ENCODE data around the gene STOX2. TPM values are rescaled to one million over a fixed set of nuclear protein-coding genes. Genes with fewer than 3 reads are reported as not detected.
A peak's percentile ranks its signal among the peaks of the same experiment; 100 is the strongest.

Gene STOX2
- total RNA-seq, 1 donor from 2014 or later: 1.9 TPM

DNA sequence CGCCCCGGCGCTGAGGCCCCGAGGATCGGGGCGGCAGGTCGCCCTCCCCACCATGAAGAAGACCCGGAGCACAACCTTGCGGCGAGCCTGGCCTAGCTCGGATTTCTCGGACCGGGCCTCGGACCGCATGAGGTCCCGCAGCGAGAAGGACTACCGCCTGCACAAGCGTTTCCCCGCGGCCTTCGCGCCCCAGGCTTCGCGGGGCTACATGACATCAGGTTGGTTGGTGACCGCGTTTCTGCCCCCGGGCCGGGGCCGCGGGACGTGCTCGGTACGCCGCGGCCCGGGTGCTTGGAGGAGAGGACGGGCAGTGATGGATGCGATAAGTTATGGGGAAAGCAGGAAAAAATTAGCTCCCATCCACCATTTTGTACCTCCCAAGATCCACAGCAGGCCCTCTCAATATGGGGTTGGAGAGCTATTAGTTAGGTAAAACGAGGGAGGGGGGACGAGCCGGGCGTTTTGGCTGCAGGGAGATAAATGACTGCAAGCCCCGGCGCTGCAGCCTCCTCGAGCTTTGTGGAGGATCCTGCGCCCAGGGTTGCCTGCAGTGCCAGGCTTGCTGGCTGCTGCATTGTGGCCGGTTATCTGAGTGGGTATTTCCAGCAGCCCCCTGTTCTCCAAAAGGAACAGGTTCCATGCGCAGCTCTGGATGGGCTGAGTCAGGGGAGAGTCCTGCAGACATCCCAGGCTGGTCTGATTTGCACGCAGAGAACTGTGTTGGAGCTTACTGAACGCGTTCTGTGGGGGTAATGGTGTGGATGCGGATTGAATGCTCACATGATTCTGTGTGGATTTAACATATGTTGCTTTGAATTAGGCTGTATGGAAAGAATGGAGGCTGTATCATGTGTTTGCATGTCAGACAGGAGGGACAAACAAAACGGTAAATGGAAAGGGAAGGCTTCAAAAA lies 1.9 kb downstream of the STOX2 start:
- H3K4me3 Mint-ChIP-seq (ENCODE audit: unreplicated experiment): peak overlapping the region; percentile 77
- H3K27ac Mint-ChIP-seq (ENCODE audit: unreplicated experiment): no peak overlapping the region

DNA sequence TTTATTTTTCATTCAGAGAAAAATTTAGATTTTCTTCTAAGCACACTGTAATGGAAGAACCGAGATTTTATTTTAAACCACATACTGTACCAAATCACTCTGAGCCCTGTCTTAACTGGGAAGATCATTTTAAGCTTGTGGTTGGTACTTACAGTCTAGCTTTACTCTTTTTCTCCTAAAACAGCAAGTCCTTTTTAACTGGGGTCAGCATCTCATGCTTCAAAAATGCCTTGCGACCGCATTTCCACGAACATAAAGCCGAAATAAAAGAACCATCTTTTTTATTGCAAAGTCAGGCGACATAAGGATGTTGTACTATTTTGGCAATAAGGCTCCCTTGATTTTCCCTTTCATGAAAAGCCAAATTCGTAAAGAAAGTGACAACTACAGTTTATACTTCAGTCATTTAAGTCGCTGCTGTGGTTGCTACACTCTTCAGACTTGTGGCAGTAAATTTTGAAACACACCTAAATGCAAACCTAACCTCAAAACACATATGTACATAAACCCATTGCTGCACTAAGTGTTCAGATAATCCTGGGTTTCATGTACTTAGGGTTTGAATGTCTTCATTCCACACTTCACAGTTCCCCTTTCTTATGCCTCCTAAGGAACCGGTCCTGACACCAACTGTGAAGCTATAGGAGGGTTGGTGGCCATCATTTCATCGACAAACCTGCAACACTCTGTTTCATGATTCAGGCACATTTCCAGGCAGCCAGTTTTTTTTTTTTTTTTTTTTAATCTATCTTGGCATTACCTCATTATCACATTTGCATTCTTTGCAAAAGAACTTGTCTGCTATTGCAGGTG lies 3.0 kb downstream of the STOX2 start:
- Mint-ChIP-seq H3K27me3 (ENCODE audit: low read depth) (peaks cover 15% of the 10 kb centered on the region), H3K4me1 (ENCODE audit: low read depth) (peaks cover 11% of the 10 kb centered on the region), H3K27ac (ENCODE audit: unreplicated experiment) (no peak overlapping the region), H3K4me3 (ENCODE audit: unreplicated experiment) (no peak overlapping the region), H3K36me3 (ENCODE audit: low read depth) (peaks cover 2% of the 10 kb centered on the region), H3K9me3 (ENCODE audit: low read depth) (no peaks in the 10 kb centered on the region)
- TF ChIP-seq, protein P1, sequence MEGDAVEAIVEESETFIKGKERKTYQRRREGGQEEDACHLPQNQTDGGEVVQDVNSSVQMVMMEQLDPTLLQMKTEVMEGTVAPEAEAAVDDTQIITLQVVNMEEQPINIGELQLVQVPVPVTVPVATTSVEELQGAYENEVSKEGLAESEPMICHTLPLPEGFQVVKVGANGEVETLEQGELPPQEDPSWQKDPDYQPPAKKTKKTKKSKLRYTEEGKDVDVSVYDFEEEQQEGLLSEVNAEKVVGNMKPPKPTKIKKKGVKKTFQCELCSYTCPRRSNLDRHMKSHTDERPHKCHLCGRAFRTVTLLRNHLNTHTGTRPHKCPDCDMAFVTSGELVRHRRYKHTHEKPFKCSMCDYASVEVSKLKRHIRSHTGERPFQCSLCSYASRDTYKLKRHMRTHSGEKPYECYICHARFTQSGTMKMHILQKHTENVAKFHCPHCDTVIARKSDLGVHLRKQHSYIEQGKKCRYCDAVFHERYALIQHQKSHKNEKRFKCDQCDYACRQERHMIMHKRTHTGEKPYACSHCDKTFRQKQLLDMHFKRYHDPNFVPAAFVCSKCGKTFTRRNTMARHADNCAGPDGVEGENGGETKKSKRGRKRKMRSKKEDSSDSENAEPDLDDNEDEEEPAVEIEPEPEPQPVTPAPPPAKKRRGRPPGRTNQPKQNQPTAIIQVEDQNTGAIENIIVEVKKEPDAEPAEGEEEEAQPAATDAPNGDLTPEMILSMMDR (IDR thresholded peaks at IDR 0.05): no peak
- DNase-seq (ENCODE audit: low spot score): no peak

More for the DNA sequence above, 1.9 kb downstream of the STOX2 start:
- H3K27me3 Mint-ChIP-seq (ENCODE audit: low read depth): peaks cover 18% of the 10 kb centered on the region
- TF ChIP-seq, protein P1 (IDR thresholded peaks at IDR 0.05): no peak
- no peak for DNase-seq (ENCODE audit: low spot score)
- H3K36me3 Mint-ChIP-seq (ENCODE audit: low read depth): peaks cover 2% of the 10 kb centered on the region
- peaks cover 11% of the 10 kb centered on the region for H3K4me1 Mint-ChIP-seq (ENCODE audit: low read depth)
- no peaks in the 10 kb centered on the region for H3K9me3 Mint-ChIP-seq (ENCODE audit: low read depth)

DNA sequence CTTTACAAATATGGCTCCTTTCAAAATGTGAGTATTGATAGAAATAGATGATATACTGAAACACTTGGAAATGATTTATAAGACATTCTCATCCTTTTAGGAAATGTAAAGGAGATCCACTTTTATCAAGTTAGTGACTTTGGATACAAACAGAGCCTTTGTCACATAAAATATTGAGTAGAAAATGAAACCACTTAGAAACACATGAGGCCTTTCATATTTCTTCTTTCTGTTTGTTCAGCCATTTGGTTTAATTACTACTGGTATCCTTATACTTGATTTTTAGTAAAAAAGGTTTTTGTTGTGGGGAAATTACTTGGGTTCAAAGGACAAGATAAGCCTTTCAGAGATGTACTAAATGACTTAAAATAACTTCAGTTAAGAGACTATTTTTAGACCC lies 4.1 kb downstream of the STOX2 start:
- Mint-ChIP-seq H3K4me1 (ENCODE audit: low read depth) (peaks cover 11% of the 10 kb centered on the region), H3K36me3 (ENCODE audit: low read depth) (no peaks in the 10 kb centered on the region), H3K27me3 (ENCODE audit: low read depth) (peaks cover 13% of the 10 kb centered on the region), H3K4me3 (ENCODE audit: unreplicated experiment) (no peak overlapping the region), H3K9me3 (ENCODE audit: low read depth) (no peaks in the 10 kb centered on the region), H3K27ac (ENCODE audit: unreplicated experiment) (no peak overlapping the region)
- TF ChIP-seq, protein P1 (IDR thresholded peaks at IDR 0.05): no peak
- no peak for DNase-seq (ENCODE audit: low spot score)

DNA sequence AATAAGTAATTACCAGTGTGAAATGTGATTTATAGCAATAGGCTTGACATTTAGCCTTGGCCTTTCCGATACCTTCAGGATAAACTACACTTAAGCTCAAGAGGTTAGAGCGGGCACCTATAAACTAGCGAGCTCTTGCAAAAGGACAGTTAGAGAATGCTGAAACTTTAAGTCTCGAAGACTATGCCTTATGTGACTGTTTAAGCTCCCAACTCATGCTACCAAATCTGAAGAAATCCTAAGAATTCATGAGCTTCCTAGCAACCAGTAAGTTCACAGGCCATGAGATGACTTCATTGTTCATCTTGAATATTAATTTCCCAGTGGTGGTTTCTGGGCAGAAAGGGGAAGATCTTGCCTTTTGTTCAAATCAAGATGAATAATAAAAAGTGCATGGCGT lies 4.7 kb downstream of the STOX2 start:
- no peaks in the 10 kb centered on the region for H3K9me3 Mint-ChIP-seq (ENCODE audit: low read depth)
- H3K4me1 Mint-ChIP-seq (ENCODE audit: low read depth): peaks cover 9% of the 10 kb centered on the region
- TF ChIP-seq, protein P1 (IDR thresholded peaks at IDR 0.05): no peak
- DNase-seq (ENCODE audit: low spot score): no peak
- peaks cover 13% of the 10 kb centered on the region for H3K27me3 Mint-ChIP-seq (ENCODE audit: low read depth)
- H3K36me3 Mint-ChIP-seq (ENCODE audit: low read depth): no peaks in the 10 kb centered on the region
- H3K27ac Mint-ChIP-seq (ENCODE audit: unreplicated experiment): no peak overlapping the region
- no peak overlapping the region for H3K4me3 Mint-ChIP-seq (ENCODE audit: unreplicated experiment)

DNA sequence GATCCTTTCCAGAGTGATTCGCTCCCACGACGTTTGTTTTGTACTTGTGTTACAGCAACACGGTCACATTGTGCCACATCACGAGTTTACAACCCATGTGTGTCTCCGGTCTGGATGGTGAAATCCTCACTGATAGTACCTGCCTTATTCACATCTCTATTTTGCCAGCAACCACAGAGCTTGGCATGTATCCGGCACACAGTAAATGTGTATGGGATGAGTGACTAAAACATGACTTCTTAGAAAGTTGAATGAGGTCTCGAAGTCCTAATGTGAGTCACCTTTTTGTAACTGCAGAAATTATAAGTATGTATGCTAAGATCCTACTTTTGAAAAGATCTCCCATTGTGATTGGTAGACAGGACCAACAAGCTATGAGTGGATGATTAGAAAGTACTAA lies 7.5 kb downstream of the STOX2 start:
- H3K4me1 Mint-ChIP-seq (ENCODE audit: low read depth): no peaks in the 10 kb centered on the region
- no peak overlapping the region for H3K27ac Mint-ChIP-seq (ENCODE audit: unreplicated experiment)
- H3K27me3 Mint-ChIP-seq (ENCODE audit: low read depth): peaks cover 6% of the 10 kb centered on the region
- no peaks in the 10 kb centered on the region for H3K9me3 Mint-ChIP-seq (ENCODE audit: low read depth)
- H3K4me3 Mint-ChIP-seq (ENCODE audit: unreplicated experiment): no peak overlapping the region
- H3K36me3 Mint-ChIP-seq (ENCODE audit: low read depth): no peaks in the 10 kb centered on the region
- DNase-seq (ENCODE audit: low spot score): no peak
- TF ChIP-seq, protein P1 (IDR thresholded peaks at IDR 0.05): no peak
